ENCODE results near the gene ZSCAN16.
"Not testable (repeated sequence)": the region's sequence is repeated elsewhere in the genome, so short reads cannot be mapped to it uniquely, and the experiment has no call there.

Gene ZSCAN16

DNA sequence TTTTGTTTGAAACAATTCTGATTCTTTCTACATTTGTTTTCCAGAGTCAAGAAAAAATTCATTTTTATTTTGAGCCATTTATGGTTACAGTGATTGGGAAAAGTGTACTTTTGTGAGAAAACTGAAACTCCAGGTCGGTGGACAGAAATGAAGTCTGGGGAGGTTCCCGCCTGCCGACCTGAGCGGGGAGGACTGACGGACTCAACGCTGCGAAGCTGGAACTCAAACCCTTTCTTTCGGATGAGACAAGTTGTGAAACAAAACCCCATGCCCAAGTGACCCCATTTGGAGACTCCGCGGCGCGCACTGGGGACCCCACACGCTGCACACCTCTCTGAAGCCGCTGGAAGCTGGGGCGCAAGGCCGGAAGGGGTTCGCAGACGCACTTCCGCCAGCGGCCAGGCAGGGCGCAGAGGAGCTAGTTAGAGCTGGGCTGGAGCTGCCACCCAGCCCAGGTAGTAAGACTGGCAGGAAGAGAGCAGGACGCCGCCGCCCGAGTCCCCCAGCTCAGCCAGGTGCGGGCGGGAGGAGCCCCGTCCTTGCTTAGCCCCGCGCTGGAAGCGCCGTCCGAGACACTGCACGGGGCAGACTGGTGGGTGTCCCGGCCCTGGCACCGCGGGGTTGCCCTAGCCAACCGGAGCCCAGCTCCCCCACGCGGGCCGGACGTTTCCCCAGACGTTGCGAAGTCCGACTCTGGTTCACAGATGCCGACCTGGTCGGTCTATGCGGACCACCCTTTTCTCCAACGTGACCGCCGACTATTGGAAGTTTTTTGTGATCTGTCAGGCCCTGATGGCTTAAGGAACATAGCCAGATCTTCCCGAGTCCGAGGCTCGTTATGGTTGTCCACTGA lies 19.8 kb upstream of the ZSCAN16 start:
- Histone ChIP-seq H3K27ac (ENCODE audit: low read depth, low read length, severe bottlenecking) (no peak overlapping the region), H3K9me3 (ENCODE audit: control insufficient read depth, low read length) (no peaks in the 10 kb centered on the region), H3K36me3 (ENCODE audit: control insufficient read depth, insufficient read depth, low read length) (no peaks in the 10 kb centered on the region), H3K4me1 (ENCODE audit: control insufficient read depth, insufficient read depth, low read length, poor library complexity, severe bottlenecking) (peaks cover 3% of the 10 kb centered on the region), H3K4me3 (ENCODE audit: extremely low read depth, insufficient read depth, low read length, poor library complexity, severe bottlenecking) (peak overlapping the region; percentile 62)
- 3% methylated on average over 52 to 53 of the region's 54 CpGs for WGBS, 2 experiments (ENCODE audit: insufficient coverage in 2 of 2)

- Histone ChIP-seq H3K36me3 (ENCODE audit: control insufficient read depth, insufficient read depth, low read length) (no peaks in the 10 kb centered on the region), H3K4me1 (ENCODE audit: control insufficient read depth, insufficient read depth, low read length, poor library complexity, severe bottlenecking) (peaks cover 3% of the 10 kb centered on the region), H3K9me3 (ENCODE audit: control insufficient read depth, low read length) (no peaks in the 10 kb centered on the region), H3K27ac (ENCODE audit: low read depth, low read length, severe bottlenecking) (no peak overlapping the region), H3K4me3 (ENCODE audit: extremely low read depth, insufficient read depth, low read length, poor library complexity, severe bottlenecking) (peak overlapping the region; percentile 62)
- 14 to 38% methylated on average over 2 to 3 of the region's 5 CpGs for WGBS, 2 experiments (ENCODE audit: insufficient coverage in 2 of 2)
Measured at GRCh38 chr6:28105245-28105639, 19.2 kb upstream of the ZSCAN16 start.

GRCh38 chr6:28107506-28107905 lies 16.9 kb upstream of the ZSCAN16 start:
- no peaks in the 10 kb centered on the region for H3K9me3 ChIP-seq (ENCODE audit: control insufficient read depth, low read length)
- H3K27ac ChIP-seq (ENCODE audit: low read depth, low read length, severe bottlenecking) = no peak overlapping the region
- H3K36me3 ChIP-seq (ENCODE audit: control insufficient read depth, insufficient read depth, low read length) = no peaks in the 10 kb centered on the region
- WGBS, 2 experiments (ENCODE audit: insufficient coverage in 2 of 2) = 84 to 91% methylated on average over 3 of the region's 3 CpGs
- H3K4me3 ChIP-seq (ENCODE audit: extremely low read depth, insufficient read depth, low read length, poor library complexity, severe bottlenecking) = no peak overlapping the region
- H3K4me1 ChIP-seq (ENCODE audit: control insufficient read depth, insufficient read depth, low read length, poor library complexity, severe bottlenecking) = peaks cover 3% of the 10 kb centered on the region

- 80% methylated on average over 2 of the region's 3 CpGs; no CpG with 5 or more reads in 1 of the 2 experiments for WGBS, 2 experiments (ENCODE audit: insufficient coverage in 2 of 2)
- Histone ChIP-seq H3K27ac (ENCODE audit: low read depth, low read length, severe bottlenecking) (no peak overlapping the region), H3K9me3 (ENCODE audit: control insufficient read depth, low read length) (no peaks in the 10 kb centered on the region), H3K36me3 (ENCODE audit: control insufficient read depth, insufficient read depth, low read length) (peaks cover 16% of the 10 kb centered on the region), H3K4me3 (ENCODE audit: extremely low read depth, insufficient read depth, low read length, poor library complexity, severe bottlenecking) (no peak overlapping the region), H3K4me1 (ENCODE audit: control insufficient read depth, insufficient read depth, low read length, poor library complexity, severe bottlenecking) (no peaks in the 10 kb centered on the region)
Measured at GRCh38 chr6:28111964-28112363, 12.4 kb upstream of the ZSCAN16 start.

- no peak overlapping the region for H3K4me3 ChIP-seq (ENCODE audit: extremely low read depth, insufficient read depth, low read length, poor library complexity, severe bottlenecking)
- WGBS, 2 experiments (ENCODE audit: insufficient coverage in 2 of 2) = 86 to 100% methylated on average over 1 of the region's 2 CpGs
- peaks cover 40% of the 10 kb centered on the region for H3K36me3 ChIP-seq (ENCODE audit: control insufficient read depth, insufficient read depth, low read length)
- H3K9me3 ChIP-seq (ENCODE audit: control insufficient read depth, low read length) = no peaks in the 10 kb centered on the region
- H3K4me1 ChIP-seq (ENCODE audit: control insufficient read depth, insufficient read depth, low read length, poor library complexity, severe bottlenecking) = no peaks in the 10 kb centered on the region
- H3K27ac ChIP-seq (ENCODE audit: low read depth, low read length, severe bottlenecking) = no peak overlapping the region
Measured at GRCh38 chr6:28115799-28116198, 8.6 kb upstream of the ZSCAN16 start.

DNA sequence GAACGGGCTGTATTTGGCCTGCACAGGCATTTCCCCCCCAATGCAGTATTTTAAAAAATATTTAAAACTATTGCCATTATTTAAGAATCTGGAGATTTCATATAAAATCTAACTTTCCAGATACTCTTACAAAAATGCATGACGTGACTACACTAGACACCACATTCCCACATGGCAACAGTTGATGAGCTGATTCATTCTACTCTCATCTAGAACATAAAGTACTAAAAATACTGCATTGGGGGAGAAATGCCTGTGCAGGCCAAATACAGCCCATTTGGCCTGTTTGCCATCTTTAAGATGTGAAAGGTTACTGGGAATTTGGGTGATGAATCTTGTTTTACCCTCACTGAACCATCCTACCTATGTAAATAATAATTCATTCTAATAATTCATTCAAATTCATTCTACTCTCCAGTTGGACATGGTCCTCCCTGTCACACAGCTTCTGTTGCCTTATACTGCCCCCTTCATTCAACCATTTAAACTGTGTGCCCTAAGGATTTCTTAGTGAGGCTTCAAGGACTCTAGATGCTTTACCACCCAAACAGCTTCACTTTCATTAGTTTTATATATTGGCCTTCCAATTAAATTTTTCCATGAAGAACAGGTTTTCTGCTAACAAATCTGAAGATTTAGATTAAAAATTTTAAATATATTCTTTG lies 6.9 kb upstream of the ZSCAN16 start:
- Histone ChIP-seq H3K36me3 (ENCODE audit: control insufficient read depth, insufficient read depth, low read length) (peaks cover 47% of the 10 kb centered on the region), H3K4me3 (ENCODE audit: extremely low read depth, insufficient read depth, low read length, poor library complexity, severe bottlenecking) (no peak overlapping the region), H3K9me3 (ENCODE audit: control insufficient read depth, low read length) (no peaks in the 10 kb centered on the region), H3K4me1 (ENCODE audit: control insufficient read depth, insufficient read depth, low read length, poor library complexity, severe bottlenecking) (no peaks in the 10 kb centered on the region), H3K27ac (ENCODE audit: low read depth, low read length, severe bottlenecking) (no peak overlapping the region)
- 100% methylated on average over 1 of the region's 2 CpGs; no CpG with 5 or more reads in 1 of the 2 experiments for WGBS, 2 experiments (ENCODE audit: insufficient coverage in 2 of 2)

DNA sequence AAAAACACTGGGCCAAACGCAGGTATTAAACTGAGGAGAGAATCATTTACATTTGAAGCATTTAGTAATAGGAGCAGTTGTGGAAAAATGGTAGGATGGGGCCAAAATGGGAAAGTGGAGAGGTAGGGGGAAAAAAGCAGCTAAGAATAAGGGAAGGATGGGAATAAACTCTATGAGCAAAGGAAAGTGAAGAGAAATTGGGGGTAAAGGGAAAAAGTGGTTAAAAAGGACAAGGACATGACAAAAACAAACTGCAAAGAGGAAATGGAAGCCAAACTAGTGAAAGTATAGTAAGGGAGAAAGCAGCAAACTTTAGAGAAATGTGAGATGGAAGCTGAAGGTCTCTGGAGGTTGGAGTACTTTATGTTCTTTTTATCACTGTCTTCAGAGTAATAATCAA lies 6.2 kb upstream of the ZSCAN16 start:
- peaks cover 53% of the 10 kb centered on the region for H3K36me3 ChIP-seq (ENCODE audit: control insufficient read depth, insufficient read depth, low read length)
- H3K4me3 ChIP-seq (ENCODE audit: extremely low read depth, insufficient read depth, low read length, poor library complexity, severe bottlenecking) = no peak overlapping the region
- 100% methylated on average over 1 of the region's 1 CpG for WGBS, 2 experiments (ENCODE audit: insufficient coverage in 2 of 2)
- H3K4me1 ChIP-seq (ENCODE audit: control insufficient read depth, insufficient read depth, low read length, poor library complexity, severe bottlenecking) = no peaks in the 10 kb centered on the region
- H3K27ac ChIP-seq (ENCODE audit: low read depth, low read length, severe bottlenecking) = no peak overlapping the region
- H3K9me3 ChIP-seq (ENCODE audit: control insufficient read depth, low read length) = no peaks in the 10 kb centered on the region

DNA sequence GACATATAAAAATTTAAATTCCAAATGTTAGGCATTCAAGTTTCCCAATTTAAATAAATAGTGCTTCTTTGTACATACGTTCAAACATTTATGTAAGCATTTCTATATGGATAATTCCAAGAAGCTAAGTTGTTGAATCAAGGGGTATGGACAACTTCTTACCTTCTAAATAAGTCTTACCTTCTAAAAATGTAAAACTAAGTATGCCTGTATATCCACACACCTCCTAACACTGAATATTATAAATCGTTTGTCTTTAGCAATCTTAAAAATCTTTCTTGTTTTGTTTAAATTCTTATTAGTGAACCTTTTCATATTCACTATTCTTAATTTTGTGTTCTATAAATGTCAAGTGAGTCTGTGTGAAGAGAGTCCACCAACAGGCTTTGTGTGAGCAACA lies 2.5 kb upstream of the ZSCAN16 start:
- H3K36me3 ChIP-seq (ENCODE audit: control insufficient read depth, insufficient read depth, low read length) = peaks cover 37% of the 10 kb centered on the region
- H3K4me3 ChIP-seq (ENCODE audit: extremely low read depth, insufficient read depth, low read length, poor library complexity, severe bottlenecking) = no peak overlapping the region
- no CpG with 5 or more reads among the region's 2 CpGs for WGBS, 2 experiments (ENCODE audit: insufficient coverage in 2 of 2)
- no peaks in the 10 kb centered on the region for H3K9me3 ChIP-seq (ENCODE audit: control insufficient read depth, low read length)
- no peaks in the 10 kb centered on the region for H3K4me1 ChIP-seq (ENCODE audit: control insufficient read depth, insufficient read depth, low read length, poor library complexity, severe bottlenecking)
- no peak overlapping the region for H3K27ac ChIP-seq (ENCODE audit: low read depth, low read length, severe bottlenecking)

DNA sequence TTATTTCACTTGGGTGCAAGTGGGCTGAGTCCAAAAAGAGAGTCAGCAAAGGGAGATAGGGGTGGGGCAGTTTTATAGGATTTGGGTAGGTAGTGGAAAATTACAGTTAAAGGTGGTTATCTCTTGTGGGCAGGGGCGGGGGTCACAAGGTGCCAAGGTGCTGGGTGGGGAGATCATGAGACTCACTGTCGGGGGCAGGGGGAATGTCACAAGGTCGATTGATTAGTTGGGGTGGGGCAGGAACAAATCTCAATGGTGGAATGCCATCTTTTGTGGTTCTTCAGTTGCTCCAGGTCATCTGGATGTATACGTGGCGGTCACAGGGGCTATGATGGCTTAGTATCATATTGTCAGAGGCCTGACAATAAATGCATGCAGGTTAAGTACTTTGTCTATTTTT lies 2.1 kb upstream of the ZSCAN16 start:
- 81 to 89% methylated on average over 4 of the region's 5 CpGs for WGBS, 2 experiments (ENCODE audit: insufficient coverage in 2 of 2)
- H3K36me3 ChIP-seq (ENCODE audit: control insufficient read depth, insufficient read depth, low read length) = peaks cover 35% of the 10 kb centered on the region
- H3K9me3 ChIP-seq (ENCODE audit: control insufficient read depth, low read length); H3K4me1 ChIP-seq (ENCODE audit: control insufficient read depth, insufficient read depth, low read length, poor library complexity, severe bottlenecking); H3K4me3 ChIP-seq (ENCODE audit: extremely low read depth, insufficient read depth, low read length, poor library complexity, severe bottlenecking); H3K27ac ChIP-seq (ENCODE audit: low read depth, low read length, severe bottlenecking): not testable (repeated sequence)

DNA sequence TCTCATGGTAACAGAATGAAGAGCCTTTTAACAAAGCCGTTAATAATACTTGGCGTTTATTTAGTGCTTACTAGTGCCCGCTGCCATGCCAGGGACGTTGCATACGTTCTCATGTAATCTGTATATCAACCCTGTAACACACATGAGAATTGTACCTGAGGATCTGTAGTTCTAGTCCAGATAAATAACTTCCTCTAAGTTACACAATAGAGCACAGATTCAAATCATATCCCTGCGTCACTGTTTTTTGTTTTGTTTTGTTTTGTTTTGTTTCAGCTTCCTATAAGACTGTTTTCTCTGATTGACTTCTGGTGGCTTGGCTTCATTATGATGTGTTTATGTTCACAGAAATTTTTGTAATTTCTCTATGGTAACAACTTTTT lies 553 bp downstream of the ZSCAN16 start:
- H3K36me3 ChIP-seq (ENCODE audit: control insufficient read depth, insufficient read depth, low read length) = peaks cover 40% of the 10 kb centered on the region
- H3K4me1 ChIP-seq (ENCODE audit: control insufficient read depth, insufficient read depth, low read length, poor library complexity, severe bottlenecking) = no peaks in the 10 kb centered on the region
- H3K27ac ChIP-seq (ENCODE audit: low read depth, low read length, severe bottlenecking) = no peak overlapping the region
- H3K4me3 ChIP-seq (ENCODE audit: extremely low read depth, insufficient read depth, low read length, poor library complexity, severe bottlenecking) = peak overlapping the region; percentile 45
- 38 to 68% methylated on average over 4 to 5 of the region's 6 CpGs for WGBS, 2 experiments (ENCODE audit: insufficient coverage in 2 of 2)
- H3K9me3 ChIP-seq (ENCODE audit: control insufficient read depth, low read length) = no peaks in the 10 kb centered on the region

DNA sequence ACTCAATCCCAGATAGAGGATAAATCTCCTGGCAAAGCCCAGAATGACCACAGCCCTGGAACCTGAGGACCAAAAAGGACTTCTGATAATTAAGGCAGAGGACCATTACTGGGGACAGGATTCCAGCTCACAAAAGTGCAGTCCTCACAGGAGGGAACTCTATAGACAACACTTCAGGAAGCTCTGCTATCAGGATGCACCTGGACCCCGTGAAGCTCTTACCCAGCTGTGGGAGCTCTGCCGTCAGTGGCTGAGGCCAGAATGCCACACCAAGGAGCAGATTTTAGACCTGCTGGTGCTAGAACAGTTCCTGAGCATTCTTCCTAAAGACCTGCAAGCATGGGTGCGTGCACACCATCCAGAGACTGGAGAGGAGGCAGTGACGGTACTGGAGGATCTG lies 992 bp downstream of the ZSCAN16 start:
- Histone ChIP-seq H3K36me3 (ENCODE audit: control insufficient read depth, insufficient read depth, low read length) (peaks cover 37% of the 10 kb centered on the region), H3K9me3 (ENCODE audit: control insufficient read depth, low read length) (no peaks in the 10 kb centered on the region), H3K4me3 (ENCODE audit: extremely low read depth, insufficient read depth, low read length, poor library complexity, severe bottlenecking) (no peak overlapping the region), H3K4me1 (ENCODE audit: control insufficient read depth, insufficient read depth, low read length, poor library complexity, severe bottlenecking) (no peaks in the 10 kb centered on the region), H3K27ac (ENCODE audit: low read depth, low read length, severe bottlenecking) (no peak overlapping the region)
- WGBS, 2 experiments (ENCODE audit: insufficient coverage in 2 of 2) = 80 to 93% methylated on average over 4 of the region's 4 CpGs
